ENCODE measurements around the gene GPR25.

GRCh38 chr1:200917291-200917817, 44.6 kb downstream of the GPR25 start:
- TF ChIP-seq POLR2A (IDR thresholded peaks at IDR 0.05) = no peak
- TF ChIP-seq, protein P1, sequence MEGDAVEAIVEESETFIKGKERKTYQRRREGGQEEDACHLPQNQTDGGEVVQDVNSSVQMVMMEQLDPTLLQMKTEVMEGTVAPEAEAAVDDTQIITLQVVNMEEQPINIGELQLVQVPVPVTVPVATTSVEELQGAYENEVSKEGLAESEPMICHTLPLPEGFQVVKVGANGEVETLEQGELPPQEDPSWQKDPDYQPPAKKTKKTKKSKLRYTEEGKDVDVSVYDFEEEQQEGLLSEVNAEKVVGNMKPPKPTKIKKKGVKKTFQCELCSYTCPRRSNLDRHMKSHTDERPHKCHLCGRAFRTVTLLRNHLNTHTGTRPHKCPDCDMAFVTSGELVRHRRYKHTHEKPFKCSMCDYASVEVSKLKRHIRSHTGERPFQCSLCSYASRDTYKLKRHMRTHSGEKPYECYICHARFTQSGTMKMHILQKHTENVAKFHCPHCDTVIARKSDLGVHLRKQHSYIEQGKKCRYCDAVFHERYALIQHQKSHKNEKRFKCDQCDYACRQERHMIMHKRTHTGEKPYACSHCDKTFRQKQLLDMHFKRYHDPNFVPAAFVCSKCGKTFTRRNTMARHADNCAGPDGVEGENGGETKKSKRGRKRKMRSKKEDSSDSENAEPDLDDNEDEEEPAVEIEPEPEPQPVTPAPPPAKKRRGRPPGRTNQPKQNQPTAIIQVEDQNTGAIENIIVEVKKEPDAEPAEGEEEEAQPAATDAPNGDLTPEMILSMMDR (IDR thresholded peaks at IDR 0.05 in 4 of 5, conservative IDR thresholded peaks at IDR 0.05 in 1 of 5) = no peak

All from gastrocnemius medialis (tissue), 4 donors.